GM19240 (cell line): Measurements from ENCODE around the gene CNGB1.
"Not testable (repeated sequence)": the region's sequence is repeated elsewhere in the genome, so short reads cannot be mapped to it uniquely, and the experiment has no call there.

Experiments
- DNase-seq: peaks from one replicate; pipeline ENCODE4 v3.0.0; 2011; ENCODE audit warnings: low spot score; ENCODE audit not compliant: insufficient read length

The CNGB1 gene

GRCh38 chr16:57956270-57956808 lies 14.6 kb downstream of the CNGB1 start:
- no peak for DNase-seq

DNA sequence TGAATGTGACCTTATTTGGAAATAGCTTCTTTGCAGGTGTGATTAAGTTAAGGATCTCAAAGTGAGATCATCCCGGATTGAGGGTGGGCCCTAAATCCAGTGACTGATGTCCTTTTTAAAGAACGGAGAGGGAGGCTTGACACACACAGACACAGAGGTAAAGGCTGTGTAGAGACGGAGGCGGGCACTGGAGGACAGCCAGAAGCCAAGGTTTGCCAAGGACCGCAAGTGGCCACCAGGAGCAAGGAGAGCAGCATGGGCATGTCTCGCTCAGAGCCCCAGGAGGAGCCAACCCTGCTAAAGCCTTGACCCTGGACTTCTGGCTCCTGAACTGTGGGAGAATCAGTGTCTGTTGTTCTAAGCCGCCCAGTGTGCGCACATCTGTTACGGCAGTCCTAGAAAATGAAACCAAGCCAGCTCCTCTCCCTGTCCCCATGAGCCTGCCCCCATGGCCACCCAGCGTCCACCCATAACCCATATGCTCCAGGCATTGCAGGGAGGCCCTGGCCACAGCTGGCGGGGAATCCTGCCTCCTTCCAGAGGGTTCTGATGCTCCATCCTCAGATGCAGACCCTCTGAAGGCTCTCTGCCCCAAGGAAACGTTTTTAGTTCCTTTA lies 15.2 kb downstream of the CNGB1 start:
- no peak for DNase-seq

- DNase-seq = no peak
Measured at GRCh38 chr16:57953857-57954256, 17.1 kb downstream of the CNGB1 start.

DNA sequence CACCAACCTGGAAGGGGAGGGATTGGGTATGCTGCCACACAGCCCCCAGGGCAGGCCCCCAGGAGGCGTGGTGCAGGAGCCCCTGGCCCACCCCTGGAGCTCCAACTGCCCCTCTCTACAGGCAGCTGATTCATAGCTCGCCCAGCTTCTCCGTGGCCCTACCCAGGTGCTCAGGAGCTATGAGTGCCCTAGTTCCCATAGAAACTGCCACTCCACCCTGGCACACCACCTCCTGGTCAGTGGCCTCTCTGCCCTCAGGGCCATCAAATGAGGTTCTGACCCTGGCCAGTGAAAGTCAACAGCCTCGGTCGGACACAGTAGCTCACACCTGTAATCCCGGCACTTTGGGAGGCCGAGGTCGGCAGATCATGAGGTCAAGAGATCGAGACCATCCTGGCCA lies 18.0 kb downstream of the CNGB1 start:
- no peak for DNase-seq

GRCh38 chr16:57951204-57951960 lies 19.5 kb downstream of the CNGB1 start:
- no peak for DNase-seq

DNA sequence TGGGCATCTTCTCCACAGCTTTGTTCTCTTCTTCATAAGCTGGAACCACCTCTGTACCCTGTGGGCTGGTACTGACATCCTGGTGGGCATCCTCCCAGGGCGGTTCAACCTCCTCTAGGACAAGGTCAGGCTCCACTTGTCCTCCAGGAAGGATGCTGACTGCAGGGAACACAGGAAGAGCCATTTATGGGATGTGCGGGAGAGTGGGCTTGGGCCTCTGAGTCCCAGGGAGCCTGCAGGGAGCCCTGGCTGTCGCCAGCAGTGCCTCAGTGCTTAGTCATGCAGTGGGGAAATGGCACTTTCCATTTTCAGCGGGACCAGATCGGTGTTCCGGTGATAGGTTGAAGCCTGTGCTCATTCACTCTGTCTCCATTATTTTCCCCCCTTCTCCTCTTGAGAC lies 20.5 kb downstream of the CNGB1 start:
- DNase-seq = no peak

DNA sequence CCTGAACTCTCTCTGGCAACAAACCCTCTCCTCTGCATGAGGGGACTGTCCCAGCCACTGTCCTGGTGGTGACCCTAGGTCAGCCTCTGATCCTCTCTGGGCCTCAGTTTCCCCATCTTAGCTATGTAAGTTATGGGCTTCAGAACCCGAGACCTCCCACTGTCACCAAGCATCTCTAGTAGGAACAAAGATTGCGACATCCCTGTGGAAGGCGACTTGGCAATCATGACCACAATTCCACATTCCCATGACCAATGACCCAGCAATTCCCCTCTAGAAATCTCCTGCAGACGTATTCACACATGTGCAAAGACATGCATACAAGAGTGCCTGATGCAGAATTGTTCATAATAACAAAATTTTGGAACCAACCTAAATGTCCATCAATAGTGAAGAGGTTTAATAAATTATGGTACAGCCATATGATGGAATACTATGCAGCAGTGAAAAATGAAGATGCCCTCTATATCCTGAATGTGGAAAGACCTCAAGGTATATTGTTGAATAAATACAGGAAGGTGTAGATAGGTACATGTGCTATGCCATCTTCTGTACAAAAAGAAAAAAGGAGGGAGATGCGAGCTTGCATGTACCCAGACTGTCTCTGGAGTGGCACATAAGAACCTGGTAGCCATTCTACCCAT lies 21.2 kb downstream of the CNGB1 start:
- no peak for DNase-seq

- no peak for DNase-seq
Measured at GRCh38 chr16:57949013-57949412, 21.9 kb downstream of the CNGB1 start.

DNA sequence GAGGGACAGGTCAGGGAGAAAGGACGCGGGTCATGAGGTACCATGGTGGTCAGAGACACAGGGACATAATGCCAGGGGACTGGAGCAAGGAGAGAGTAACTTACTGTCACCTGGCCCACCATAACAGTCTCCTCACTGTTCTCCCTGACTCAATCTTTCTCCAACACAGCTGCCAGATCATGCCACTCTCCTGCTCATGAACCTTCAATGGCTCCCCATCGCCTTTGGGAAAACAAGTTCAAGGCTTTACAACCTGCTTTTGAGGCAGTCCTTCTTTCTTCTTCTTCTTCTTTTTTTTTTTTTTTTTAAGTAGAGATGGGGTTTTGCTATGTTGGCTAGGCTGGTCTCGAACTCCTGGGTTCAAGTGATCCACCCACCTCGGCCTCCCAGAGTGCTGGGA lies 22.9 kb downstream of the CNGB1 start:
- DNase-seq = no peak

GRCh38 chr16:57947261-57947660 lies 23.7 kb downstream of the CNGB1 start:
- DNase-seq = no peak

GRCh38 chr16:57946181-57946801 lies 24.6 kb downstream of the CNGB1 start:
- no peak for DNase-seq

- no peak for DNase-seq
Measured at GRCh38 chr16:57945740-57946138, 25.2 kb downstream of the CNGB1 start.

- DNase-seq = no peak
Measured at GRCh38 chr16:57944970-57945739, 25.8 kb downstream of the CNGB1 start.

DNA sequence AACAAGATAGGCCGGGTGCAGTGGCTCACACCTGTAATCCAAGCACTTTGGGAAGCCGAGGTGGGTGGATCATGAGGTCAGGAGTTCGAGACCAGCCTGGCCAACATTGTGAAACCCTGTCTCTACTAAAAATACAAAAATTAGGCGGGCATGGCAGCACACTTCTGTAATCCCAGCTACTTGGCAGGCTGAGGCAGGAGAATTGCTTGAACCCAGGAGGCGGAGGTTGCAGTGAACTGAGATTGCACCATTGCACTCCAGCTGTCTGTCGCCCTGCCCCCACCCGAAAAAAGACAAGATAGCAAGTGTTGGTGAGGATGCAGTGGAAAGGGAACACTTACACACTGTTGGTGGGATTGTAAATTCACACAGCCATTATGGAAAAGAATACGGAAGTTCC lies 27.5 kb downstream of the CNGB1 start:
- not testable (repeated sequence) for DNase-seq

DNA sequence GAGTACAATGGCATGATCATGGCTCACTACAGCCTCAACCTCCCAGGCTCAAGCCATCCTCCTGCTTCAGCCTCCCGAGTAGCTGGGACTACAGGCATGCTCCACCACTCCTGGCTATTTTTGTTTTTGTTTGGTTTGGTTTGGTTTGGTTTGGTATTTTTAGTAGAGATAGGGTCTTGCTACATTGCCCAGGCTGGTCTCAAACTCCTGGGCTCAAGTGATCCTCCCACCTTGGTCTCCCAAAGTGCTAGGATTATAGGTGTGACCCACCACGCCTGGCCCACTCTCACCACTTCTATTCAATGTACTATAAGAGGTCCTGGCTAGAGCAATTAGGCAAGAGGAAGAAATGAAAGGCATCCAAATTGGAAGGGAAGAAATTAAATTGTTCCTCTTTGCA lies 29.0 kb downstream of the CNGB1 start:
- DNase-seq = not testable (repeated sequence)

- DNase-seq = no peak
Measured at GRCh38 chr16:57941016-57941664, 29.8 kb downstream of the CNGB1 start.

DNA sequence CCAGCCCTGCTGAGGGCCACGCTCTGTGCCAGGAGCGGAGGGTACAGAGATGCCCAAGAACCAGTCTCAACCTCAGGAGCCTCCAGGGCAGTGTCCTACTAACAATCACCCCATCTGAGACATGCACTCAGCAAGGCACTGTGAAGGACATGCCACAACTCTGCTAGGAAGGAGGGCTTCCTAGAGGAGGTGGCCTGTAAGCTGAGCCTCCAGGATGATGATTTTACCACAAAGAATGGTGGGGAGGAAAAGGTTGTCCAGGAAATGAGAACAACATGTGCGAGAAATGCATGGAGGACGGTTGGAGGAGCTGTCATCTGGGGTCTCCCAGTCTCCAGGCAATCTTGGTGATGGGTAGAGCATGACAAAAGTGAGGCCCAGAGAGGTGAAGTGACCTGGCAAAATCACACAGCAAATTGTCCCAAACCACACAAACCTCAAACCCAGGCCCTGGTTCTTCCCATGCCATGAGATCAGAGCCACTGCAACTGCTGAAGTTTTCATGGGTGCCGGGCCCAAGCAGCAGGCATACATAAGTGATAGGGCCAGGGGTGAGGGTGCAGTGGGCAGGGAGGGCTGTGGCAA lies 30.5 kb downstream of the CNGB1 start:
- no peak for DNase-seq

DNA sequence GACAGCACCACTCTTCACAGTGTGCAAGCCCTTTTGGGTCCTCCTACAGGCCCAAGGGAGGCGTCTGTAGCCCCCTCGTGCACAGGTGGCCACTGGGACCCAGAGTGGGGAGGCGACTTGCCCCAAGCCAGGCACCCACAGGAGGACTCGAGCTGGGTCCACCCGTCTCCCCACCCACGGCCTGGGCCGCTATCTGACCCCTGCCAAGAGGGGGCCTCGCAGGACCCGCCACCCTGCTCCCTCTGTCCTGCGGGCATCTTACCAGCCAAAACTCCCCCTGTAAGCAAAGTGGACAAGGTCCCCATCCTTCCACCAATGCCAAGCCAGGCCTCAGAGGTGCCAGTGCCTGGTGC lies 31.1 kb downstream of the CNGB1 start:
- DNase-seq = no peak

GRCh38 chr16:57938936-57939871 lies 31.7 kb downstream of the CNGB1 start:
- no peak for DNase-seq
